Naive B cell (primary cell): ENCODE measurements around the gene NUDCD3. TPM values are rescaled to one million over a fixed set of nuclear protein-coding genes. Genes with fewer than 3 reads are reported as not detected.
A peak's percentile ranks its signal among the peaks of the same experiment; 100 is the strongest.

Experiments used
- ATAC-seq, 2 donors: fragments of 150-1000 bp; cut with Tn5 transposase; 2 replicates each; pipeline ENCODE4 v1.10.0; 2021; ENCODE audit warnings: low read depth in 2 of 2, mild to moderate bottlenecking in 2 of 2, moderate library complexity in 2 of 2
- DNase-seq: peaks from one replicate; pipeline ENCODE4 v3.0.0; 2022
- H3K27ac Mint-ChIP-seq, 6 donors: one replicate each; pipeline ENCODE4 v1.8.0; 2020 to 2022; ENCODE audit warnings: mild to moderate bottlenecking in 6 of 6, mixed read lengths in 6 of 6, moderate library complexity in 5 of 6, inconsistent platforms in 2 of 6
- H3K27me3 Mint-ChIP-seq, 3 donors: one replicate each; pipeline ENCODE4 v1.8.0; 2021 to 2022; ENCODE audit warnings: mixed read lengths in 3 of 3, mild to moderate bottlenecking in 1 of 3
- H3K36me3 Mint-ChIP-seq, 2 donors: one replicate each; pipeline ENCODE4 v1.8.0; 2020 to 2022; ENCODE audit warnings: mixed read lengths in 2 of 2, inconsistent platforms in 1 of 2, mild to moderate bottlenecking in 1 of 2
- H3K4me1 Mint-ChIP-seq, 3 donors: one replicate each; pipeline ENCODE4 v1.8.0; 2020 to 2022; ENCODE audit warnings: mixed read lengths in 3 of 3, inconsistent platforms in 1 of 3, mild to moderate bottlenecking in 1 of 3, moderate library complexity in 1 of 3
- H3K4me3 Mint-ChIP-seq, 8 donors: one replicate each; pipeline ENCODE4 v1.8.0; 2020 to 2022; ENCODE audit warnings: mild to moderate bottlenecking in 8 of 8, mixed read lengths in 8 of 8, moderate library complexity in 8 of 8, inconsistent platforms in 2 of 8
- H3K9me3 Mint-ChIP-seq, 7 donors: one replicate each; pipeline ENCODE4 v1.8.0; 2020 to 2022; ENCODE audit warnings: mixed read lengths in 7 of 7, mild to moderate bottlenecking in 5 of 7, inconsistent platforms in 2 of 7, moderate library complexity in 1 of 7
- polyA plus RNA-seq, 6 donors: library from polyadenylated mRNA; unstranded; fragments of 300-500 nt; fragmentation: Illumina TruSeq; gene quantifications; one replicate each; pipeline ENCODE4 v1.2.3, GENCODE V29; 2021; ENCODE audit warnings: low read depth in 6 of 6

NUDCD3 gene
- polyA plus RNA-seq, 6 donors from 2014 or later: 32.8 to 70.2 (median 64.4) TPM

DNA sequence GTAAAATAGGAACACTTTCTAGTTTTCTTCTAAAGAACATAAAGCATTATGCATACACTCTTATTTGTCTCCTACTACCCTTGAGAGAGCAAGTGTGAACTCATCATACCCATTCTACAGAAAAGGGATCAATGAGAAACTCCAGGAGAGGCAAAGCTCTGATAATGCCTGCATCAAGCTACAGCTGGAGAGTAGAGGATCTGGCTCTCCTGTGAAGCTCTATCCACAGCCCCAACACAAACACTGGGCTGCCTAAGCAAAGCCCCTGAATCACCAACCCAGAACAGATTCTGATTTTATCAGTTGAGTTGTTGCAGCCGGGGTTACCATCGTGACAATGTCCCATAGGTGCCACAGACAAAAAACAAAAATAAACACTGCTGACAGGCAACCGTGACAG is 74.9 kb downstream of the NUDCD3 start:
- ATAC-seq: no peak
- no peak for DNase-seq
- H3K4me3 Mint-ChIP-seq: no peak overlapping the region
- H3K27me3 Mint-ChIP-seq: no peaks in the 10 kb centered on the region
- peaks cover 20 to 27% of the 10 kb centered on the region in 2 donors for H3K36me3 Mint-ChIP-seq
- peak overlapping the region in 2 of 6 donors; percentile 29 to 68 for H3K27ac Mint-ChIP-seq
- H3K9me3 Mint-ChIP-seq: peaks cover 0 to 5% (median 1%) of the 10 kb centered on the region in 7 donors
- H3K4me1 Mint-ChIP-seq: peaks cover 21 to 32% (median 30%) of the 10 kb centered on the region in 3 donors

DNA sequence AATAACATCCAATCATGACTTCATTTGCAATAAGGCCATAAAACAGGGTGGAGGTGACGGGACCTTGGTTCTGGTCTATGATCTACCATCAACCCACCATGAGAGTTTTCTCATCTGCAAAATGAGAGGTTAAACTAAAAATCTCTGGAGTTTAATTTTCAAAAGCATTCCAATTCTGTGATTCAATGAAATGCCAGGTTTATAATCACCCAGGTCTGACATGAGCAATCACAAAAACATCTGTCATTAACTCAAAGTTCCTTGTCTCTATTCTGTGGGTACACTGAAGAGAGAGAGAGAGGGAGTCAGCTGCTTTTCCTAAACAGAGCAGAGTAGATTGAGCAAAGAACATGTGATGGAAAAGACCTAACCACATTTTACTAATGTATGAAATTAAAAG is 75.4 kb downstream of the NUDCD3 start:
- H3K27ac Mint-ChIP-seq: no peak overlapping the region
- H3K9me3 Mint-ChIP-seq: peaks cover 0 to 5% (median 1%) of the 10 kb centered on the region in 7 donors
- H3K27me3 Mint-ChIP-seq: no peaks in the 10 kb centered on the region
- peaks cover 16 to 30% (median 30%) of the 10 kb centered on the region in 3 donors for H3K4me1 Mint-ChIP-seq
- DNase-seq: no peak
- ATAC-seq: no peak
- H3K4me3 Mint-ChIP-seq: no peak overlapping the region
- peaks cover 21 to 23% of the 10 kb centered on the region in 2 donors for H3K36me3 Mint-ChIP-seq

DNA sequence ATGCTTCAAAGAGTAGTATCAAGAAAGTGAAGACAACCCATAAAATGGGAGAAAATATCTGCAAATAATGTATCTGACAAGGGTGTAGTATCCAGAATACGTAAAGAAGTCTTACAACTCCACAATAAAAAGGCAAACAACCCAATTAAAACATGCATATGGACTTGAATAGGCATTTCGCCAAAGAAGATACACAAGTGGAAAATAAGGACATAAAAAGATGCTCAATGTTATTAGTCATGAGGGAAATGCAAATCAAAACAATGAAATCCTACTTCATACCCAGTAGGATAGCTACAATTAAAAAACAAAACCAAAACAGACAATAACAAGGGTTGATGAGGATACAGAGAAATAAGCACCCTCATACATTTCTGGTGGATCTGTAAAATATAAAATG is 79.2 kb downstream of the NUDCD3 start:
- ATAC-seq: no peak
- H3K36me3 Mint-ChIP-seq: peaks cover 21 to 25% of the 10 kb centered on the region in 2 donors
- no peak overlapping the region for H3K27ac Mint-ChIP-seq
- no peaks in the 10 kb centered on the region for H3K27me3 Mint-ChIP-seq
- no peak for DNase-seq
- H3K4me1 Mint-ChIP-seq: peaks cover 16 to 22% (median 16%) of the 10 kb centered on the region in 3 donors
- H3K4me3 Mint-ChIP-seq: no peak overlapping the region
- H3K9me3 Mint-ChIP-seq: peaks cover 0 to 5% (median 3%) of the 10 kb centered on the region in 7 donors

DNA sequence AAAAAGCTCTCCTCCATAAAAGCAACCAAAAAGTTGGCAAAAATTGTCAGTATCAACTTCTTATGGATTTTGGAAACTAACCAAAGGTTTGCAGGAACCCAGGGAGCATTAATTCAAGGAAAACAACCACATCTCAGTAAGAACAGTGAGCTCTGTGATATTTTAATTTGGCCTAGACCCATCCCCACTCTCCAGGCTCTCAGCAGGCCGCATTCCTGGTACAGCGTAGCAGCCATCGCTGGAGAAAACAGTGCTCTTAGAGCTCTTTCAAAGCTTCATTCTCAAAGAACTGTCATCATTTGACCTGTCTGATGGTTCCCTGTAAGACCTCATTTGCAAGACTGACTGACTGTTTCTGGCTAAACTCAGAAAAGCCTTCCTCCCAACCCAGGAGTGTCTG is 81.9 kb downstream of the NUDCD3 start:
- peaks cover 8 to 14% (median 14%) of the 10 kb centered on the region in 3 donors for H3K4me1 Mint-ChIP-seq

DNA sequence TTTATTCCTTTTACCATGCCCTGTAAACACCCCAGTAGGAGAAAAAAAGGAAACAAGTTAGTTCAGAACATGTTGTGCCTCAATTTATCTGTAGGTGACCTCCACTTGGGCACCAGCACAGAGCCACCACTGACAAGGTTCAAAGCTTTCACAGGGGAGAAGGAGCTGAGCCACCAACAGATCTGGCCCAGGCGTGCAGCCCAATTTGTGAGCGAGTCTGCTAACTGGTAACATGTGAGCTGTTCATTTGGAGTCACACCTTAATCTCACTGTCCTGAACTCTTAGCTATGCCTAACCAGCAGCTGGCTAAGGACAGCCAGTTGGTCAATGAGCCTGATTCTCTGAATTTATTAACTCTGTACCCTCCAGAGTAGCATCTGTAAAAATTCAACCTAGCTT is 86.7 kb downstream of the NUDCD3 start:
- peak overlapping the region in 1 of 6 donors; percentile 29 for H3K27ac Mint-ChIP-seq
- no peaks in the 10 kb centered on the region for H3K27me3 Mint-ChIP-seq
- ATAC-seq (no peak), DNase-seq (no peak)
- H3K4me3 Mint-ChIP-seq: no peak overlapping the region
- H3K4me1 Mint-ChIP-seq: peaks cover 0 to 11% (median 5%) of the 10 kb centered on the region in 3 donors
- no peaks in the 10 kb centered on the region for H3K9me3 Mint-ChIP-seq
- peaks cover 6 to 21% of the 10 kb centered on the region in 2 donors for H3K36me3 Mint-ChIP-seq

More for the DNA sequence above, 81.9 kb downstream of the NUDCD3 start:
- ATAC-seq (no peak), DNase-seq (no peak)
- H3K9me3 Mint-ChIP-seq: peaks cover 0 to 5% (median 3%) of the 10 kb centered on the region in 7 donors
- H3K27me3 Mint-ChIP-seq: no peaks in the 10 kb centered on the region
- H3K27ac Mint-ChIP-seq: peak overlapping the region in 1 of 6 donors; percentile 51
- no peak overlapping the region for H3K4me3 Mint-ChIP-seq
- H3K36me3 Mint-ChIP-seq: peaks cover 22 to 25% of the 10 kb centered on the region in 2 donors

DNA sequence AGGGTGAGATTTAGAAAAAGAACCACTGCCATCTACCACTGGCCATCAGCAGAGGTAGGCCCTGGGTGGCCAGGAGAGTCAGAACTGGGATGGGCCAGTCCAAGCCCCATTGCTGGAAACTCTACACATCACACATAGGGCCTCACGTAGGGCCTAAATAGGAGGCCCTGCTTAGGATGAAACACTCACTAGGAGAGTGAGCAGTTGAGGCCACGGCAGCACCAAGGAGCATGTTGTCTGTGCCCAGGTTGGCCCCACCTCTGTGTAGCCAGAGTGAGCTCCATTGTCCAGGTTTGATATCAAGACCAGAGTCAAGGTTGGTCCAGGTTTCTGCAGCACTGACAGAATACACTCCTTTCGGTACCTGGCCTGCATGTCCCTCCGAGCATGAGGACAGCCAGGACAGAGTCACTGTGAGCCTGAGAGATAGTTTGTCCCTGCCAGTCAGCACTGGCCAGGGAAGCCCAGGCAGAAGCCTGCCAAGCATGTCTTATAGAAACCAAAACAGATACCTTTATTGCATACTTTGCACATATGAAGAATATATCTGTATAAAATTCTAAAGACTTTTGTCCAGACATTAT is 87.2 kb downstream of the NUDCD3 start:
- Mint-ChIP-seq H3K36me3 (peaks cover 11 to 26% of the 10 kb centered on the region in 2 donors), H3K4me3 (no peak overlapping the region), H3K4me1 (peaks cover 3 to 15% (median 7%) of the 10 kb centered on the region in 3 donors), H3K27ac (no peak overlapping the region), H3K9me3 (no peaks in the 10 kb centered on the region), H3K27me3 (no peaks in the 10 kb centered on the region)
- ATAC-seq: no peak
- no peak for DNase-seq

DNA sequence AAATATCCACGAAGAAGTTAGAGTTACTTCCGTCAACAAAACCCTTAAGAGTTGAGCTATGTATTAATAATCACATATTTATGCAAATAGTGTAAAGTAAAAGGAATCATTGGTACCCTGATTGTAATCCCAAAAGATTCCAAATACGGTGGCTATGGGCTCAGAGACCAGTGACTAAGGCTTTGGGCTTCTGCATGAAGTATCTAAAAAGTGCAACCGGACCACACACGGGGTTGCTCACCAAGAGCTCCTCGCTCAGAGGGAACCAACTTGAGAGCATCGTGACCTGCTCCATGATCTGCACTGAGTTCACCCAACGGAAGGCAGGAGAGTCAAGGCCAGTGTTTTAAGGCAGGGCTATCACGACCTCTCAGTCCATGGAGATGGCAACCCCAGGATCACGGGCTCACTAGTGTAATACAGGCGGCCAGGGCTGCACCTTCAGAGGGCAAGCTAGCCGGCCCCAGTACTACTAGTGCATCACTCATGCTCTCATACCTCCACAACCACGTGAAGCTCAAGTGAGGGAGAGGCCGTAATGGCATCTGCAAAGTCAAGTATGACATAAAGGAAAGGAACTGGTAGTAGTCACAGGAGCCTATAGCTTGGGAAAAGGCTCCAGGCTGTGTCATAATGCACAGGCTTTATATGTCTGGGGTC is 87.9 kb downstream of the NUDCD3 start:
- peaks cover 11 to 32% of the 10 kb centered on the region in 2 donors for H3K36me3 Mint-ChIP-seq
- H3K4me3 Mint-ChIP-seq: no peak overlapping the region
- H3K27me3 Mint-ChIP-seq: no peaks in the 10 kb centered on the region
- DNase-seq: no peak
- H3K9me3 Mint-ChIP-seq: no peaks in the 10 kb centered on the region
- peak overlapping the region in 2 of 6 donors; percentile 35 to 86 for H3K27ac Mint-ChIP-seq
- ATAC-seq: no peak
- H3K4me1 Mint-ChIP-seq: peaks cover 7 to 19% (median 12%) of the 10 kb centered on the region in 3 donors

DNA sequence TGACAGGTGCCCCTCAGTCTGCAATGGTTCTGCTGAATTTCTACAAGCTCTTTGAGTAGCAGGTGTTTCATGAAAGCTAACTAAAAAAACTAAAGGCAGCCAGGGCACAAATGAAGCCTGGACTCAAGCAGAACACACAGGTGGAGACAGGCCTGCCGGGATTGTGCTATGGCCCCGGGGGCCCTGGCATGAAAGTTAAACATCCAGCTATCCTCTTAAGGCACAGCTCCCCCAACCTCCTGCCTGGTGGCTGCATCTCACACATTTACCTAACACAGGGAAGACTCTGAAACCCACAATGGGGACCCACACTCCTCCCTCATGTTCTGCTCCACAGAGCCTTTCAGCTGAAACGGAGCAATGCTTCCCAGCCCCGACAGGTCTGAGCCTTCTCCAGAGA is 88.8 kb downstream of the NUDCD3 start:
- peaks cover 11 to 32% of the 10 kb centered on the region in 2 donors for H3K36me3 Mint-ChIP-seq
- H3K27me3 Mint-ChIP-seq: no peaks in the 10 kb centered on the region
- peaks cover 7 to 25% (median 12%) of the 10 kb centered on the region in 3 donors for H3K4me1 Mint-ChIP-seq
- no peak overlapping the region for H3K4me3 Mint-ChIP-seq
- DNase-seq (no peak), ATAC-seq (no peak)
- H3K9me3 Mint-ChIP-seq: no peaks in the 10 kb centered on the region
- no peak overlapping the region for H3K27ac Mint-ChIP-seq

DNA sequence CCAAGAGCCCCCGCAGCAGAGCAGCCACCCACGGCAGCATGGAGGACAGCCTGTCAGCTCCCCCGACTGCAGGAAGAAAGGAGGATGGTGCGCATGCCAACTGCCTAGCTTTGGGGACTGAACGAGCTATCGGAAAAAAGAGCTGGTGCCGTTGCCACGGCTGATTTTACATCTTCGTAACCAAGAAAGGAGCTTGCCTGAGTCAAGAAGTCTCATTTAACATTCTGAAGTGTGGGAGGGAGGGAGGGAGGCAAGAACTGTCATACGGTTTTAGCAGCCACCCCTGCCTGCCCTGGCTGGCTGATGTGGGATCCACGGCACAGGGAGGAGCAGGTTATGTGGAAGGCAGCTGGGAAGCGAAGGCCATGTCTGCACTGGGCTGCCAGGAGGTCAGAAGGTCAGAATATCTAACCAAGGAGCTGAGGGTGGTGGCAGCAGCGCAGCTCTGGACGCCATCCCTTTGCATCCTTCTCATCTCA is 90.4 kb downstream of the NUDCD3 start:
- Mint-ChIP-seq H3K27me3 (no peaks in the 10 kb centered on the region), H3K4me1 (peaks cover 15 to 27% (median 19%) of the 10 kb centered on the region in 3 donors), H3K27ac (peak overlapping the region in 2 of 6 donors; percentile 69 to 73), H3K36me3 (peaks cover 9 to 32% of the 10 kb centered on the region in 2 donors), H3K4me3 (no peak overlapping the region), H3K9me3 (no peaks in the 10 kb centered on the region)
- DNase-seq: no peak
- ATAC-seq: no peak

DNA sequence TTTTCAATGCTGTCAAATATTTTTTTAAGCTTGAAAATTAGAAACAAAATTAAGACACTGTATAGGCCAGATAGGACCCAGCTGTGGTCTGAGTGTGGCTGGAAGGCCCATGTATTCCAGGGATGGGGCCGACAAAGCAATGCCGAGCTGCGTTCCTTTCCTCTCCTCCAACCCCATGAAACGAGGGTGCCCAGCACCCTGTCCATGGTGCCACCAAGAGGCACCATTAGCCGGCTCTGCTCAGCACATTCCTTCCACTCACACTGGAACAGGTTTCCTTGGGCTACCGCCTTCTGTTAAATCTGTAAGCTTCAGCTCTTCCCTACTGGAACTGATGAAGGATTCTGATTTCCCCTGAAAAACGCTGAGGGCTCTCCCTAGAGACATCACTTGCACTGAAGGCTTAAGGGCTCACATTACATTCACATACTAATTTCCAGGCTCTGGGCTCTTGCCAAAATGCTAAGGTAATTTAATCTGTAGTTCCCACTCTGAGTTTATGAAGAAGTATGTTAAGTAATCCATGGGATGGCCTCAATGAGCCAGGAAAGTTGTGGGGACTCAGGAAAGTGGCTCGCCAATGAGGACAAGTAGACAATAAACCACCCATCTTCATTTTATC is 91.4 kb downstream of the NUDCD3 start:
- H3K36me3 Mint-ChIP-seq: peaks cover 9 to 32% of the 10 kb centered on the region in 2 donors
- no peak overlapping the region for H3K27ac Mint-ChIP-seq
- H3K4me1 Mint-ChIP-seq: peaks cover 15 to 27% (median 19%) of the 10 kb centered on the region in 3 donors
- DNase-seq (no peak), ATAC-seq (no peak)
- no peaks in the 10 kb centered on the region for H3K27me3 Mint-ChIP-seq
- no peak overlapping the region for H3K4me3 Mint-ChIP-seq
- H3K9me3 Mint-ChIP-seq: no peaks in the 10 kb centered on the region

DNA sequence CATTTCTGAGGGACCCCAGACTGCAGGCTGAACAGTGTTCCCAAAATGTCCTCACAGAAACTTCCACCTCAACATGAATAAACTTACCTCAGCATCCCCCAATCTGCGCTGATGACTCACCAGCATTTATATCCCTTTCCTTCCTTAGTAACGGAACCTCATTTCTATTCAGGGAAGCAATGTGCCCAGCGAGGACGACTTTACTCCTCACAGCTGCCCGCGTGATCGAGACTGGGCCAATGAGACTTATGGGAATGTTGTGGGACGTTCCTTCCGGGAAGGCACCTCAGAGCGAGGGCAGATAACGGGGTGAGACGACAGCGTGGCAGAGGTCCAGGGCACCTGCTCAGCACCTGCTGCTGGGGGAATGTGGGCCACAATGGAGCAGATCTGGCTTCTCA is 91.9 kb downstream of the NUDCD3 start:
- Mint-ChIP-seq H3K36me3 (peaks cover 9 to 27% of the 10 kb centered on the region in 2 donors), H3K27ac (peak overlapping the region in 1 of 6 donors; percentile 80), H3K4me1 (peaks cover 15 to 27% (median 19%) of the 10 kb centered on the region in 3 donors), H3K9me3 (no peaks in the 10 kb centered on the region), H3K4me3 (no peak overlapping the region), H3K27me3 (no peaks in the 10 kb centered on the region)
- no peak for DNase-seq
- ATAC-seq: no peak

DNA sequence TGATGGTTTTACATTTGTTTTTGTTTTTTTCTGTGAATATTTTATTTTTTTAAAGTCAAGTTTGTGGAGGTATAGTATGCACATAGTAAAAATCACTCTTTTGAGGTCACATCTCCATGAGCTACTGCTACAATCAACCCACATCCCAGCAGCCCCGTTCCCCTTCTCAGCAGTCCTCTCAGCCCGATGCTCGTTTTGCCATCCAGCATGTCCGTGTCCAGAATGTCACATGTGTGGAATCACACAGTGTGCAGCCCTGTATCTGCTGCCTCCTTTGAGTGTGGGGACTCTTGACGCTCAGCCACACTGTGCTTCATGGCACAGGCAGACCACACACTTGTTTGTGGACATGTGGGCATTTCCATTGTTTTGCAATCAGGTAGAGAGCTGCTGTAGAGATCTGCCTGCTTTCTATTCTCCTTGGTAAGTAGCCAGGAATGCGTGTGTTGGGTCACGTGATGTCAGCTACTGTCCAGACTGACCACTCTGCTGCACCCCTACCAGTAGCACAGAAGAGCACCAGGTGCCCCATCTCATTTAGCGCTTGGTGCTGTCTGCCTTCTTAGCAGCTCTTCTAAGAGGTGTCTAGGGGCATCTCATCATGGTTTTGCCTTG is 93.4 kb downstream of the NUDCD3 start:
- Mint-ChIP-seq H3K27ac (no peak overlapping the region), H3K9me3 (no peaks in the 10 kb centered on the region), H3K4me1 (peaks cover 15 to 30% (median 19%) of the 10 kb centered on the region in 3 donors), H3K4me3 (no peak overlapping the region), H3K27me3 (no peaks in the 10 kb centered on the region), H3K36me3 (peaks cover 9 to 18% of the 10 kb centered on the region in 2 donors)
- DNase-seq: no peak
- ATAC-seq: no peak

DNA sequence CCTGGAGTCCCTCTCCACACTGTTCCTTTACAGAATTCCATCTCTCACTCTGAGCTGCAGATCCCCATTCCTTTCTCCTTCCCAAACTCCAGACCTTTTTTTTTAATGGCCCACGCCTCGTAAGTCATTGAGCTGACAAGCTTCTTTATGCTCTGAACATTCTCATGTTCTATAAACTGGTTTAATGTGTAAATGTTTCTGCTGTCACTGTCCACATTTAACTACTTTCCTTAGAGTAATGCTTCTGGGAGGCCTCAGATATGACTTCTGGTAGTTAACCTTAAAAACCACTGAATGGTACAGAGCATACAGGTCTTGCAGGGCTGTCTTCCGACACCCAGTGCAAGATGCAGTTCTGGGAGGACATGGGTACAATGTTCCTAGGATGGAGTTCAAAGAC is 94.0 kb downstream of the NUDCD3 start:
- peaks cover 9 to 19% of the 10 kb centered on the region in 2 donors for H3K36me3 Mint-ChIP-seq
- no peak overlapping the region for H3K4me3 Mint-ChIP-seq
- no peak for DNase-seq
- no peak for ATAC-seq
- no peaks in the 10 kb centered on the region for H3K27me3 Mint-ChIP-seq
- peak overlapping the region in 1 of 6 donors; percentile 13 for H3K27ac Mint-ChIP-seq
- H3K9me3 Mint-ChIP-seq: no peaks in the 10 kb centered on the region
- peaks cover 15 to 30% (median 19%) of the 10 kb centered on the region in 3 donors for H3K4me1 Mint-ChIP-seq
